ENCODE data around the gene NIPBL. TPM values are rescaled to one million over a fixed set of nuclear protein-coding genes. Genes with fewer than 3 reads are reported as not detected.

NIPBL gene
- total RNA-seq, 1 experiment from 2014 or later, result 45.1 TPM

GRCh38 chr5:36945687-36946086 lies 69.1 kb downstream of the NIPBL start:
- H3K4me1 ChIP-seq (ENCODE audit: control insufficient read depth in 1 of 2, insufficient read depth in 2 of 2, low read length in 2 of 2), result peaks cover 2 to 7% of the 10 kb centered on the region in 2 experiments
- no peak for DNase-seq (ENCODE audit: low read depth, low spot score)
- POLR2A ChIA-PET, result no interaction called here
- H3K79me2 ChIP-seq (ENCODE audit: insufficient read depth, low read length), result peaks cover 78% of the 10 kb centered on the region
- no peak overlapping the region for H3K4me2 ChIP-seq (ENCODE audit: low read length)
- no peaks in the 10 kb centered on the region for H3K9me2 ChIP-seq (ENCODE audit: insufficient read depth)
- CTCF ChIA-PET, result interaction anchor here (0.6 to 1.1 kb wide), 3 partner anchors 27 to 207 kb away, joined by 3 read pairs; no protein-coding TSS in a partner anchor
- no peak for ATAC-seq
- no peaks in the 10 kb centered on the region for H3K36me3 ChIP-seq (ENCODE audit: control insufficient read depth in 1 of 2, insufficient read depth in 2 of 2, low read length in 2 of 2)
- no TSS peak for BruUV-seq (replicated peaks)
- no peaks in the 10 kb centered on the region for H3K9me3 ChIP-seq (ENCODE audit: control insufficient read depth in 1 of 2, insufficient read depth in 1 of 2, low read depth in 1 of 2, low read length in 2 of 2)
- H3K27ac ChIP-seq (ENCODE audit: low read depth, low read length), result no peak overlapping the region
- H2AFZ ChIP-seq (ENCODE audit: low read depth, low read length, poor library complexity, severe bottlenecking), result no peak overlapping the region
- no peak overlapping the region for H3K4me3 ChIP-seq (replicated peaks in 1 of 2; ENCODE audit: low read depth in 1 of 2, low read length in 2 of 2)
- RAD21 ChIA-PET (ENCODE audit: low non-redundant PET in 1 of 2, low total read pairs in 2 of 2, uncharacterized antibody in 2 of 2, unreplicated experiment in 2 of 2), result no interaction called here
- no peak overlapping the region for H3K9ac ChIP-seq (ENCODE audit: low read length)
- no peaks in the 10 kb centered on the region for H3K27me3 ChIP-seq (ENCODE audit: insufficient read depth, low read length)
- no peak for TF ChIP-seq TCF7L2 (IDR thresholded peaks at IDR 0.05; ENCODE audit: borderline replicate concordance, extremely low read depth, insufficient read depth, insufficient read length)
- TF ChIP-seq ZFX (IDR thresholded peaks at IDR 0.05), result no peak
- no peak for TF ChIP-seq JUND (IDR thresholded peaks at IDR 0.05)
- TF ChIP-seq ZBTB33 (IDR thresholded peaks at IDR 0.05; ENCODE audit: extremely low read depth, insufficient replicate concordance, low read length), result no peak
- no peak for TF ChIP-seq POLR2AphosphoS5 (IDR thresholded peaks at IDR 0.05; ENCODE audit: low read depth, low read length)
- TF ChIP-seq ELF1 (IDR thresholded peaks at IDR 0.05; ENCODE audit: borderline replicate concordance, low read depth), result no peak
- no peak for TF ChIP-seq SP1 (IDR thresholded peaks at IDR 0.05; ENCODE audit: low read depth)
- no peak for TF ChIP-seq SRF (IDR thresholded peaks at IDR 0.05; ENCODE audit: low read depth)
- TF ChIP-seq EGR1 (IDR thresholded peaks at IDR 0.05; ENCODE audit: low read depth), result no peak
- no peak for TF ChIP-seq EZH2 (IDR thresholded peaks at IDR 0.05)
- no peak for TF ChIP-seq FOSL1 (IDR thresholded peaks at IDR 0.05; ENCODE audit: low read depth)
- no peak for TF ChIP-seq SIN3A (IDR thresholded peaks at IDR 0.05; ENCODE audit: low read depth)
- TF ChIP-seq CTCF (IDR thresholded peaks at IDR 0.05 in 2 of 3, conservative IDR thresholded peaks at IDR 0.05 in 1 of 3; ENCODE audit: borderline replicate concordance in 1 of 3, insufficient read depth in 1 of 3, low read depth in 2 of 3, low read length in 2 of 3), result no peak
- TF ChIP-seq CEBPB (IDR thresholded peaks at IDR 0.05; ENCODE audit: low read depth), result no peak
- intact Hi-C loops (cut with micrococcal nuclease), result loop anchor here (5.0 kb wide), 1 partner anchor 203 kb away; no protein-coding TSS in a partner anchor
- H4K20me1 ChIP-seq (ENCODE audit: insufficient read depth), result peaks cover 17% of the 10 kb centered on the region; the same call in 1 of the 2 replicates
